HG03432 (cell line): ENCODE measurements around the gene KIF19.

Source experiments
- ATAC-seq: cut with Tn5 transposase; IDR thresholded peaks from one replicate; pipeline ENCODE4 v1.9.1; 2021; ENCODE audit warnings: mild to moderate bottlenecking, moderate library complexity; ENCODE audit not compliant: unreplicated experiment

The KIF19 gene

DNA sequence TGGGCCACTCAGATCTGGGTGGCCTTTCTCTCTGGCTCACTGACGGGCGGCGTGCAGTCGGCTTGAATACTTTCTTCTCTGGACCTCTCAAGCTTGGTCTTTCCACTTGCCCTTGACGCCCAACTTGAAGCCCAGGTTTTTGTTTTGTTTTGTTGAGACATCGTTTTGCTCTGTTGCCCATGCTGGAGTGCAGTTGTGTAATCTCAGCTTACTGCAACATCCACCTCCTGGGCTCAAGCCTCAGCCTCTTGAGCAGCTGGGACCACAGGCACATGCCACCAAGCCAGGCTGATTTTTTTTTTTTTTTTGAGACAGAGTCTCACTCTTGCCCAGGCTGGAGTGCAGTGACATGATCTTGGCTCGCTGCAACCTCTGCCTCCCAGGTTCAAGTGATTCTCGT, 22.7 kb upstream of the KIF19 start:
- no peak for ATAC-seq

DNA sequence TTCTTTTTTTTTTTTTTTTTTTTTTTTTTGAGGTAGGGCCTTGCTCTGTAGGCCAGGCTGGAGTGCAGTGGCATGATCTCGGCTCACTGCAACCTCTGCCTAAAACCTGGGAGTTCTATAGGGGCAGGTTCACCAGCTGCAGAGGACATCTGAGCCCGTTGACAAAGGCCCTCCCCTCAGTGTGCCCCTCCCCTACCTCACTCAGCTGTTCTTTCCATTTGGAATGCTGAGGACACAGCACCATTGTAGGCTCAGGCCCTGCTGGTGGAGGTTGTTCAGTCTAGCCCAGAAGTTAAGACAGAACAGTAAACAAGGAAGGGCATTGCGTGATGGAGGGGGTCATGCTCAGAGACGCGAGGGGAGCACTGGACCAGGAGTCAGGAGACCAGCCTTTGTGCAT, 21.8 kb upstream of the KIF19 start:
- ATAC-seq: no peak

DNA sequence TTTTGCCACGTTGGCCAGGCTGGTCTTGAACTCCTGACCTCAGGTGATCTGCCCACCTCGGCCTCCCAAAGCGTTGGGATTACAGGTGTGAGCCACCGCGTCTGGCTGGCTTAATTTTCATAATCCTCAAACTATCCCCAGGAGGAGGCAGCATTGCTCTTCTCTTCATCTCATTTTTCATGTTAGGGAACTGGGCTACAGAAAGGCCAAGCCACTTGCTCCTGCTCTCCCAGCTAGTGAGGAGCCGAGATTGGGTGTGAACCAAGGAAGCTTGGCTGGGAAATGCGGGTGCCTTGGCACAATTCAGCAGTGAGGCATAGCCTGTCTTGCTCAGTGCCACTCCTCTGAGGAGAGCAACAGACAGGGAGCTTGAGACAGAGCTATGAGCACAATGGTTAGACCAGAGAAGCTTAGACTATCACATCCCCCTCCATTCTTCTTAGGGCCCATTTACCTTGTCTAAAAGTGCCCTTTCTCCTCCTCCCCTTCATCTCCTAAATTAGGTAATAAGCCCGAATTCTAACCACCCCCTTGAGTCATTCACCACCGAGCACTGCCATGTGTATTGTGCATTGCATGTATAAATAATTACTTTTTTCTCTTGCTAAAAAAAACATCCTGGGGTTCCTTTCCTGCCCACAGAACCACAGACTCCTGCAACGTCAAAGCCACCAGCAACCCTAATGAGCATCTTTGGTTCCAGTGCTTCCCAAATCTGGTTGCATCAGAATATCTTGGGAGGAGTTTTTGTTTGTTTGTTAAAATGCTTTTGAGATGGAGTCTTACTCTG, 20.0 kb upstream of the KIF19 start:
- no peak for ATAC-seq

DNA sequence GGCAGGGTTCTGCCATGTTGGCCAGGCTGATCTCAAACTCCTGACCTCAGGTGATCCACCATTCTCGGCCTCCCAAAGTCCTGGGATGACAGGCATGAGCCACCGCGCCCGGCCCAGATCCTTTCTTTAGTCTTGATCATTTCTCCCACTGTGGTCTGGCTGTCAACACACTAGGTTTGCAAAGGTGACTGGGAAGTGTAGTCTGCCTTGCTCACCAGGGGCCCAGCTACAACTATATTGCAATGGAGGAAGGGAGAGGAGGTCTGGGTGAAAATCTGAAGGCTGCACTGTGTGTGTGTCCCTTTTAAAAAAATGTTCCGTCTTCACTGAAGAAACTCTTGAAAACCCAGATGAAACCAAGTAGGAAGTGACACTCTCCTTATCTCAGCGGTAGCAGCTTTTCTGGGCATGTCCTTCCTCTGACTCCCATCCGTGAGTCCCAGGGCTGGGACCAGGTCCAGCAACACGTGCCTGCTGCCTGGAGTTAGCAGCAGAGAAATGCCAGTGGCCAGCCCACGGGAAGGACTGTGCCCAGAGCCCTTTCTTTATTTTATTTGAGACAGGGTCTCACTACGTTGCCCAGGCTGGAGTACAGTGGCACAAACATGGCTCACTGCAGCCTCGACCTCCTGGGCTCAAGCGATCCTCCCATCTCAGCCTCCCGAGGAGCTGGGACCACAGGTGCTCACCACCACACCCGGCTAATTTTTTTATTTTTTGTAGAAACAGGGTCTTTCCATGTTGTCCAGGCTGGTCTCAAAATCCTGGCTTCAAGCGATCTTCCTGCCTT, 17.8 kb upstream of the KIF19 start:
- ATAC-seq: no peak

DNA sequence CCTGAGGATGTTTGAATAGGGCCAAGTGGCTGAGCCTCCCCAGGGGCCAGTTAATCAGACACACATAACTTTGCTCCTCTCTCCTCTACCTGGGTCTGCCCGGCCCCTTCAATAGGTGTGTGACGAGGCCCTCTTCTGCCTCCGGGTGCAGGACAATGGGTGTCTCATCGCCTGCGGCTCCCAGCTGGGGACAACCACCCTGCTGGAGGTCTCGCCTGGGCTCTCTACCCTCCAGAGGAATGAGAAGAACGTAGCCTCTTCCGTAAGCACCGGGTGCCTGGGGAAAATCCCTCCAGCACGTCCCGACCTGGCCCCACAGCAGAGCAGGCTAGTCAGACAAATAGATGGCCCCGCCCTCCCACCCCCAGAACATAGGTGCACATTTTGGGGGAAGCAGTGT, 16.1 kb upstream of the KIF19 start:
- no peak for ATAC-seq

DNA sequence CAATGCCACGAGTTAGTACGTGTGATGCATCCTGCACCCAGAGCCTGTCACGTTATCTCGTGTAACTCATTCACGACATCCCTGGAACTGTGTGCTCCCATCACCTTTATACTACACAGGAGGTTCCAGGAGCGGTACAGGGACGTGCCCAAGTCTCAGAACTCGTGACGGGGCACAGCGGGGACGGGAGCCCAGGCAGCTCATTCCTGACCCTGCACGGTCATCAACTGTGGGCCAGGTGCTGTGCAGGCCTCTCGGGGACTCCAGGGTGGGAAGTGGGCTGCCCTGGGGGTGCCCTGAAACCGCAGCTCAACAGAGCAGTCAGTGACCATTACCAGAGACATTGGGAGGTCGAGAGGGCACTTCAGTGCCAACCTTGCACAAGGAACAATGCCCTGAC, 11.1 kb upstream of the KIF19 start:
- no peak for ATAC-seq

DNA sequence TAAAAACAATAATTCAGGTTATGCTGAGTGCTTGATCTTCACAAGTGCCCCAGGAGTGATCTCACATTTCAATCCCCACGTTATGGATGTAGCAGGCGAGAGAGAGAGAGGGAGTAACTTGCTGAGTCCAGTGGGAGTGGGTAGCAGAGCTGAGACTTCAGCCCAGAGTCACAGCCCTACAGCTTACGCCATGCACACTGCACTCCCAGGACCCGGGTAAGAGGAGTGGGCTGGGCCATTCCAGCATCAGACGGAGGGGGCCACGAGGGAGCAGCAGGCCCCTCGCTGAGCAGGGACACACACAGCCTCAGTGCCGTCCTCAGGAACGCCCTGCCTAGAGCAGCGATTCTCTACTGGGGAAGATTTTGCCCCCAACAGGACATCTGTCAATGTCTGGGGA, 9.8 kb upstream of the KIF19 start:
- no peak for ATAC-seq

DNA sequence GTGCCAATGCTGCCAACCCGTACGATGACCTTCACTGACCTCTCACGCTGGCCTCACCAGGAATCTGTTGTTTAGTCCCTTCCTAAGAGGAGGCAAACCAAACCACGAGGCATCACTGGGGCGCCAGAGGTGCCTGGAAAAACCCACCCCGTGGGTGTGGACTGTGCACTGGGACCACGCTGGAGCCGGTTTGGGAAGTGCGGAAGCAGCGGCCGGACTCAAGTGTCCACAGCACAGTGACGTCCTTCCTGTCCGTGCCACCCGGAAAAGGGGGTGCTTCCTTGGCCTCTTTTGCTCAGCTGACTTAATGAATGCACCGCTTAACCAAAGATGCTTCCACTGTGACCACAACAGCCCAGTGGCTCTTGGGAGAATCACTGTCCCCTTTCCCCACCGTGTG, 9.0 kb upstream of the KIF19 start:
- no peak for ATAC-seq

DNA sequence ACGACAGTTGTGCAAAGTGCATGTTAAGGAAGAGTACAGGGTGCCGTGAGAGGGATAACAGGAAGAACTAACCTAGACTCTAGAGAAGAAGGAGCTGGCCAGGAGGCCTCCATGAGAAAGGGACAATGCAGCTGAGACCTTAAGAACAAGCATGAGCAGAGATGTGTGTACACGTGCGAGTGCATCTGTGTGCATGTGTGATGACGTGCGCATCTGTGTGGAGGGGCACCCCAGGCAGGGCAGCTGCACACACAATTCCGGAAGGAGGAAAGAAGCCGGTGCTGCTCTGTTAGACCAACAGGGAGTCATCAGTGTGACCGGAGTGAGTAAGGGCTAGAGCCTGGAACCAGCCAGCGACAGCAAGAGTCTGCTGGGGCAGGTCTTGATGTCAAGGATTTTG, 7.6 kb upstream of the KIF19 start:
- no peak for ATAC-seq

DNA sequence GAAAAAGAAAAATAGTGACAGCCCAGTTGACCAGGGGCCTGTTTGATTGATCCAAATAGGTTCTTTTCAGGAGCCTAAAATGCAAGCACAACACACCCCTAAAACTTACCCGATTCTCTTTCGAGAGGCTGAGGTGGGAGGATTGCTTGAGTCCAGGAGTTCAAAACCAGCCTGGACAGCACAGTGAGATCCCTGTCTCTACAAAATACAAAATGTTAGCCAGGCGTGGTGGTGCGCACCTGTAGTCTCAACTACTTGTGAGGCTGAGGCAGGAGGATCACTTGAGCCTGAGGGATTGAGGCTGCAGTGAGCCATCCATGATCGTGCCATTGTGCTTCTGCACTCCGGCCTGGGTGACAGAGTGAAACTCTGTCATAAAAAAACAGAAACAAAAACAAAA, 1.5 kb upstream of the KIF19 start:
- ATAC-seq: no peak

DNA sequence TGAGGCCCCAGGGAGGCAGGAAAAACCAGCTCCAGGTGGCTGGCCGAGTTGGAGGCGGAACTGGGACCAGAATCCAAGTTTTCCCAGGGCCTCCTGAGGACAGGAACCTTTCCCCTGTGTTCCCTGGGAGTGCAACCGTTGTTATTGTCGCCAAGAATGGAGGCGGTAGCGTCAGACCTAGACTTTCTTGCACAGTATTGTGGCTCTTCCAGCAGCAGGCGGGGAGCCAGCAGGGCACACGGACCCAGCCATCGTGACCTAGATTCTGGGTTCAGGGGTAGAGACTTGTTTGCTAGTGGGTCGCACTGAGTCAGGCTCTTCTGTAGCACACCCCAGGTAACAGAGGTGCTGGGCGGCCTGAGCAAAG, 667 bp upstream of the KIF19 start:
- peak; percentile 8 for ATAC-seq

DNA sequence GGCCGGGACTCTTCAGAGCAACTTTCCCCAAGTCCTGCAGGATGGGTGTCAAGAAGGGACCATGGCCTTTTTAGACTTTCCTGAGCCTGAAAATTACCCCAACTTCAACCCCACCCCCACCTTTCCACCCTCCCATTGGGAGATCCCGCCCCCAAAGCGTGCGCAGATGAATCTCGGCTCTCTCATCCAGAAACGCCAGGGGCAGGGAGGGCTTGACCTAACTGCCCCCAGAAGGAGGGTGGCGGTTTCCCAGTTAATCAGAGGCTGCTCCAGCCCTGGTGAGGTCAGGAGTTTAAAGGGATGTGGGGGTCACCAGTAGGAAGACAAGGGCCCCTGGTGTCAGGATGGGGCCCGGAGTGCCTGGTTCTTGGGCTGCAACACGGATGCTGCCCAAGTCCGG, 480 bp downstream of the KIF19 start:
- ATAC-seq: no peak

DNA sequence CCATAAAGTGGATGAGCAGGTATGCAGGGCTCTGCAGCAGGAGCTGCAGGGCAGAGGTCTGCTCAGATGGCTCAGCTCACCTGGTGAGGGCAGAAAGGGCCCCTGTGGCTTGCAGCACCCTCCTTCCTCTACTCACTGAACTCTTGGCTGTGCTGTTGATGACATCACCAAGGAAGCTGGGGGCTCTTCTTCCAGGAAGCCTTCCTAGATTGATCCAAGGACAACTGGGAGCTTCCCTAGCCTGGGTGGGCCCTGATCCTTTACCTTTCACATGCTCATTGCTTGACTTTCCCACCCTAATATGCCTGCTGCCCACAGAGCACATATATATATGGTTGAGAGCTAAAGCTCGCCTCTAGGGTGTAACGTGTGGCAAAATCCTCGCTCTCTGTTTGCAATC, 2.5 kb downstream of the KIF19 start:
- no peak for ATAC-seq

DNA sequence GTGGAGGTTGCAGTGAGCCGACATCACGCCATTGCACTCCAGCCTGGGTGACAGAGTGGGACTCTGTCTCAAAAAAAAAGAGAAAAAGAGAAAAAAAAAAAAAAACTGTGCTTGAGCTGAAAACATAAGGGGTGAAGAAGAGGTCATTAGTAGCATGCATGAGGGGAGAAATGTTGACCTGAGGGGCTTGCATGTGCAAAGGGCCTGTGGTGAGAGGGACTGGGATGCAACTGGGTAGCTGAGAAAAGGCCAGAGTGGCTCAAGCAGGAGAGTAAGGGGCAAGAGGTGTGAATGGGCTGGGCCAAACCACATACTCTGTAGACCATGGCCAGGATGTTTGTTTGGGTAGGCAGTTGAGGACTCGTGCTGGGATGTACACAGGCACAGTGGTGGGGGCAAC, 3.4 kb downstream of the KIF19 start:
- no peak for ATAC-seq

DNA sequence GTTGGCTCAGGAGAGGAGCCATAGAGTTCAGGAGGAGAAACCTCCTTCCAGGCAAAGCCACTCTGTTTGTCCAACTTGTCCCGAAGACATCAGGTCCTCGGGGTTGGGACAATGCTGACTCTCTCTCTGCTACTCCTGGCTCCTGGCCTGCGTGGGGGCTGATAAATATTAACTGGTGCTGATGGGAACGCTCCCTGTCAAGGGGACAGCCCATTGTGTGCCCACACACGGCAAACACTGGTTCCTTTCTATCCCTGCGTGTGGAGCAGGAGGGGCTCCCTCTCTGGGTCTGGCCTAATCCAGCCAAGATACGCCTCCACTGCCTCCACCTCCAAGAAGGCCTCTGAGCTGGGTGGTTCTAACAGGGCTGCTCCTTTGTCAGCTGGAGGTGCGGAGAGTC, 4.4 kb downstream of the KIF19 start:
- no peak for ATAC-seq

DNA sequence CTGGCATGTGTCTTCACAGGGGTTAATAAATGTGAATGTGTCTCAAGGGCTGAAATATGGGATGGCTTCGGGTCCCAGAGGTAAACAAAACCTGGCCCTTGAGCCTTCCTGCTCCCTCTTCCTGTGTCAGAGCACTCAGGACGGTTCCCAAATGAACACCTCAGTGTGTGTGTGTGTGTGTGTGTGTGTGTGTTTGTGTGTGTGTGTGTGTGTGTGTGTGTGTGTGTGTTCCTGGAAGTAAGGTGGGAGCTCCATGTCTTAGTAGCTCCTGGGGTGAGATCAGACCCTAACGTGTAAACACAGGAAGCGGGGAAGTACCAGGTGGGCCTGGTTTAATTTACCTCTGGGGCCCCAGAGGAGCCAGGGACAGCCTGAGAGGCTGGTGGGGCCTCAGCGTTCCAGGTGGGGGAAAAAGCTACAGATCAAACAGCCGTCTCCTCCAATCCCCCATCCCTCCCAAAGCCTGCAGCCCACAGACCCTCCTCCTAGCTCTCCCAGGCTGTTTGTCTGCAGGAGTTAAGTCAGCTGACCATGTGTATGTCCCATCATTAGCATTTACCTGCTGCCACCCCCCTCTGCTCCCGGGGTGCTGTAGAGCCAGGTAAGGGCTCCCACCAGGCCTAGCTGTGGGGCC, 6.1 kb downstream of the KIF19 start:
- no peak for ATAC-seq

DNA sequence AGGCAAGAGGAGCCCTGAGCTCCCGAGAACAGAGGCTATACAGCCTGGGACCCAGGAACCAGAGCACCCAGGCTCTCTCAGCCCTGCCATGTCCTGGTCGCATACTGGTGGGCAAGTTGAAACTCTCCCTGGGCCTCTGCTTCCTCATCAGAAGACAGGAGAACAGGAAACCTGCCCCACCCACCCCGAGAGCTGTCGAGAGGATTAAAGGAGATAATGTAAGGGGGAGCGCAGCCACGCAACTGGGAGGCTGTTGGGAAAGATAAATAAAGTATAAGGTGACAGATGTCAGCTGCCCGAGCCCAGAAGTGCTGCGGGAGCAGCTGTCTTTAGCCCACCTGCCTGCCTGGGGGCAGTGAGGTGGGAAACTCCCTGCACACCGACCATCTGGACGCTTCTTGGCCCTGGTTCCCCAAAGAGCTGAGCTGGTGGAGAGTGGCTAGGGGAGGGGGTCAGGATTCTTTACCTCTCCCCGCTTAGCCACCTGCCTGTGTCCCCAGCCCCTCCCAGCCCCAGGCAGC, 6.8 kb downstream of the KIF19 start:
- no peak for ATAC-seq

DNA sequence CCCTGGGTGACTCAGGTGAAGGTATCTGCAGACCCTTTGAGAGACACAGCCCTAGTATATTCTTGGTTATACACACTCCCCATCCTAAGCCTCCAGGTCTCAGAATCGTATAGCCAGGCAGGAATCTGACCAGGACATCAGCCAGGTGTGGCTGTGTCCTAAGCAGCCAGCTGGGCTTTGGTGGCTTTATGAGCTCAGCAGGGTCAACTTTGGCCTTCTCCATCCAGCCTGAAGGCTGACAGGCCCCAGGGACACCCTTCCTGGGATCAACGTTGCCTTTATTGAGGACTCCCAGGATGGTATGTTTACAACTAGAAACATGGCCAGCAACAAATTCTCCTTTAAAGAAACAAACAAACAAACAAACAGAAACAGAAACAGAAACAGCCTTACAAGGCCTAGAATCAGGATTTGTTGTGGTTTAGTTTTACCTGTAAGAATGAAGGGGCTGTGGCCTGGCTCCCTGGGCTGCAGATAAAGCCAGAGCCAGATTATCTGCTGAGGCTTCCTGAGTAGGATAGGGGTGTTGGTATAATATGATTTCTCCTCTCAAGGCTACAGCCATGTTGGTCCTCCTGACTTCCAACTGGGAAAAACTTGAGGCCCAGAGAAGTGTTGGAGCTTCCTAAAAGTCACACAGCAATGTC, 8.5 kb downstream of the KIF19 start:
- ATAC-seq: no peak

DNA sequence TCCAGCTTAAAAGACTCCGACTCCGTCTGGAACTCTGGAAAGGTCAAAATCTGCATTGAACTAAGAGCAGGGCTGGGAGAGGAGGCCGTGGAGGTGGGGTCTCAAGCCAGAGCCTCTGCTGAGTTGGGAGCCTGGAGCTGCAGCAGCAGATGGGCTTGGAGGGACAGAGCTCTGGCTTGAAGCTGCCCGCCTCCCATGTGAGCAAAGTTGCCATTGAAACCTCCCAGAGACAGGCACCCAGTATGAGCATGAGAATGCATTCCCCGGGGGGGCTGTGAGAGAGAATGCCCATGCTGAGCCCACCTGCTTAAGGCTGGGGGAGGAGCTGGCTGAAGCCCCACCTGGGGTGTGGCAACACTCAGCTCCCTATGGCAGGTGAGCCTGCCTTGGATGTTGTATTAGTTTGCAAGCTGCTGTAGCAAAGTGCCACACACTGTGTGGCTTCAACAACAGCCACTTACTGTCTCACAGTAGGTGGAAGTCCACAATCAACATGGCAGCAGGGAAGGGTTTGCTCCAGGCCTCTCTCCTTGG, 9.6 kb downstream of the KIF19 start:
- ATAC-seq: no peak

DNA sequence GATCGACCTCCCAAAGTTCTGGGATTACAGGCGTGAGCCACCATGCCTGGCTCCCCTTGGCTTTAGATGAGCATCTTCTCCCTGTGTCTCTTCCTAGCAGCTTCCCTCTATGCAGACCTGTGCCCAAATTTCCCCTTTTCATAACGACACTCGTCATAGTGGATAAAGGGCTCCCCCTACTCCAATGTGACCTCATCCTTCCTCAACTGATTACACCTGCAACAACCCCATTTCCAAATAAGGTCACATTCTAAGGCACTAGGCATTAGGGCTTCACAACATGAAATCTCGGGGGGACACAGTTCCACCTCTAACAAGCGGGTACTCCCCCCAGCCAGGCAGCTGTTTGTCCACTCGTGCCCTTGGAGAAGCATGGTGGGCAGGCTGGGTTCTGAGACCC, 10.3 kb downstream of the KIF19 start:
- no peak for ATAC-seq

DNA sequence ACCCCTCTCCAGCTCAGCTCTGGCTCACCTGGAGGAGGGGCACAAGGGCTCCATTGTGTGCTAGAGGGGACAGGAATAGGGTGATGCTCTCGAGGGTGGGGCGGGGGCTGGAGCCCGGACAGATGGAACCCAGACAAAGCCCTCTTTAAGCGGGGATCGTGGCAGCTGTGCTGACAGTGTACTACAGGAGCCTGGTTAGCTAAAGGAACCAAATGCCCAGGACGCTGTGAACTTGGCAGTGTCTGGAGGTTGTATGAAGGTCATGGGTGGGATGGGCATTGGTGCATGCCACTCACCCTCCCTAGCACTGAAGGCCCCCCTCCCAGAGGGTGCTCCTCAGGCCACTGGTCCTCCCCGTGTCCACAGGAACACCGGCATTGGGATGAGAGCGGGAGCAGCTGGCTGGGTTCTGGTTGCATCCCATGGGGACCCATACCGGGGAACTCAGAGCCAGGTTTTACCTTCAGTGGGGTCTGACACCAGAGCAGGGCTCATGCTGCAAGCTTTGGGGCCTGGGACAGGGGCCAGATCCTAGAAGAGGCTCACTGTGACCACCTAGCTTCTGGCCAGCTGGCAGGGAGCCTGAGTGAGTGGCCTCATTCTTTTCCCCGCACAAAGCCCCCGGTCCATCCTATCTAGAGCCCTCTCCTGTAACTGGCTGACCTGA, 11.9 kb downstream of the KIF19 start:
- ATAC-seq: no peak
